Motor neuron (in vitro differentiated cells): ENCODE data around the gene ZNF652. TPM values are rescaled to one million over a fixed set of nuclear protein-coding genes. Genes with fewer than 3 reads are reported as not detected.

Experiments used
- ATAC-seq, 8 experiments: fragments of 200-7000 bp; cut with Tn5 transposase; replicated peaks in 6 of 8; 2 replicates each; pipeline ENCODE4 v1.8.0; 2021; ENCODE audit warnings: mild to moderate bottlenecking in 8 of 8, moderate library complexity in 8 of 8
- H3K27ac ChIP-seq, 2 donors: fragments of 250-450 bp; sonication (Bioruptor Pico); 2 replicates each; pipeline ENCODE4 v1.9.0; 2021; ENCODE audit warnings: antibody characterized with exemption in 2 of 2, mild to moderate bottlenecking in 2 of 2, moderate library complexity in 1 of 2
- H3K4me1 ChIP-seq, 2 donors: fragments of 250-450 bp; sonication (Bioruptor Pico); replicated peaks in 1 of 2; 2 replicates each; pipeline ENCODE4 v1.6.1; 2021; ENCODE audit warnings: antibody characterized with exemption in 2 of 2, mild to moderate bottlenecking in 2 of 2, moderate library complexity in 1 of 2
- H3K4me3 ChIP-seq, 5 donors: fragments of 250-450 bp; sonication (Bioruptor Pico); 2 replicates each; pipeline ENCODE4 v1.9.0; 2021; ENCODE audit warnings: antibody characterized with exemption in 5 of 5, mild to moderate bottlenecking in 5 of 5, moderate library complexity in 4 of 5
- WGBS, 10 experiments: fragments of 450-650 bp; shearing (Covaris generic); methylation state at CpG; one replicate each; pipeline ENCODE4 v1.0.0; 2022; 5-methylcytosine and 5-hydroxymethylcytosine counted together
- in situ Hi-C, 9 experiments: fragments of 400-800 bp; cut with MboI; loops; one replicate each; pipeline ENCODE4 v1.15.0; 2021; ENCODE audit warnings: low sequenced_read_pairs in 9 of 9, low pct_unique_long_range_greater_than_20kb in 2 of 9; ENCODE audit not compliant: unreplicated experiment in 9 of 9
- total RNA-seq, 8 experiments: library from RNA; unstranded; fragments of 300-600 nt; gene quantifications; 2 replicates each; pipeline versions ENCODE4 v1.2.3 to v1.2.4, GENCODE V29; 2022

Gene ZNF652
- total RNA-seq, 8 experiments from 2014 or later: 18.5 to 39.5 (median 30.9) TPM

GRCh38 chr17:49260011-49260816, 101.8 kb downstream of the ZNF652 start:
- H3K4me1 ChIP-seq: peaks cover 0 to 3% of the 10 kb centered on the region in 2 donors
- no peak overlapping the region for H3K27ac ChIP-seq
- H3K4me3 ChIP-seq: peak overlapping the region; percentile 14 to 44 (median 35)
- 0 to 9% methylated on average over 7 of the region's 77 CpGs; no CpG with 5 or more reads in 8 of the 10 experiments for WGBS, 10 experiments
- peak; percentile 83 to 89 (median 84) for ATAC-seq
- in situ Hi-C loops: no loop called here

GRCh38 chr17:49259663-49260010, 102.4 kb downstream of the ZNF652 start:
- Histone ChIP-seq H3K4me3 (peak overlapping the region in 3 of 5 donors; percentile 35 to 44 (median 42)), H3K27ac (no peak overlapping the region), H3K4me1 (peaks cover 0 to 3% of the 10 kb centered on the region in 2 donors)
- ATAC-seq: peak in 1 of 8 experiments; percentile 3
- 16 to 50% (median 20%) methylated on average over 2 to 3 of the region's 10 CpGs; no CpG with 5 or more reads in 5 of the 10 experiments for WGBS, 10 experiments
- in situ Hi-C loops: no loop called here

GRCh38 chr17:49258394-49258793, 103.7 kb downstream of the ZNF652 start:
- WGBS, 10 experiments: 48 to 100% (median 87%) methylated on average over 1 to 2 of the region's 3 CpGs; no CpG with 5 or more reads in 2 of the 10 experiments
- in situ Hi-C loops: no loop called here
- Histone ChIP-seq H3K27ac (no peak overlapping the region), H3K4me1 (peaks cover 0 to 3% of the 10 kb centered on the region in 2 donors), H3K4me3 (no peak overlapping the region)
- ATAC-seq: no peak

GRCh38 chr17:49255125-49255524, 106.9 kb downstream of the ZNF652 start:
- WGBS, 10 experiments: 50 to 83% (median 76%) methylated on average over 2 to 4 of the region's 5 CpGs; no CpG with 5 or more reads in 6 of the 10 experiments
- in situ Hi-C loops: no loop called here
- Histone ChIP-seq H3K4me3 (no peak overlapping the region), H3K27ac (no peak overlapping the region), H3K4me1 (peaks cover 0 to 3% of the 10 kb centered on the region in 2 donors)
- ATAC-seq: no peak

GRCh38 chr17:49254066-49254465, 108.0 kb downstream of the ZNF652 start:
- in situ Hi-C loops: no loop called here
- no peaks in the 10 kb centered on the region for H3K4me1 ChIP-seq
- no peak overlapping the region for H3K27ac ChIP-seq
- no peak for ATAC-seq
- 0 to 60% (median 50%) methylated on average over 1 to 4 of the region's 4 CpGs; no CpG with 5 or more reads in 3 of the 10 experiments for WGBS, 10 experiments
- no peak overlapping the region for H3K4me3 ChIP-seq

GRCh38 chr17:49252148-49252695, 109.8 kb downstream of the ZNF652 start:
- peak in 1 of 8 experiments; percentile 29 for ATAC-seq
- no peak overlapping the region for H3K27ac ChIP-seq
- H3K4me3 ChIP-seq: no peak overlapping the region
- H3K4me1 ChIP-seq: no peaks in the 10 kb centered on the region
- in situ Hi-C loops: no loop called here
- WGBS, 10 experiments: 40 to 100% (median 79%) methylated on average over 1 to 2 of the region's 6 CpGs; no CpG with 5 or more reads in 5 of the 10 experiments

GRCh38 chr17:49249890-49250522, 112.0 kb downstream of the ZNF652 start:
- in situ Hi-C loops: no loop called here
- H3K27ac ChIP-seq: no peak overlapping the region
- no peaks in the 10 kb centered on the region for H3K4me1 ChIP-seq
- 0 to 100% (median 84%) methylated on average over 1 to 7 of the region's 12 CpGs; no CpG with 5 or more reads in 4 of the 10 experiments for WGBS, 10 experiments
- H3K4me3 ChIP-seq: no peak overlapping the region
- ATAC-seq: no peak

- Histone ChIP-seq H3K4me1 (no peaks in the 10 kb centered on the region), H3K27ac (no peak overlapping the region), H3K4me3 (no peak overlapping the region)
- ATAC-seq: peak; percentile 25 to 80 (median 62)
- in situ Hi-C loops: no loop called here
- whole genome bisulfite sequencing, 10 experiments: 0 to 20% (median 13%) methylated on average over 1 to 4 of the region's 10 CpGs; no CpG with 5 or more reads in 7 of the 10 experiments
Measured at GRCh38 chr17:49249292-49249794, 112.7 kb downstream of the ZNF652 start.

- in situ Hi-C loops: no loop called here
- no peak overlapping the region for H3K4me3 ChIP-seq
- H3K4me1 ChIP-seq: no peaks in the 10 kb centered on the region
- H3K27ac ChIP-seq: no peak overlapping the region
- no peak for ATAC-seq
- WGBS, 10 experiments: 60 to 100% (median 88%) methylated on average over 1 to 6 of the region's 7 CpGs; no CpG with 5 or more reads in 2 of the 10 experiments
Measured at GRCh38 chr17:49247944-49248343, 114.1 kb downstream of the ZNF652 start.

- Histone ChIP-seq H3K4me3 (no peak overlapping the region), H3K4me1 (no peaks in the 10 kb centered on the region), H3K27ac (no peak overlapping the region)
- WGBS, 10 experiments: 73 to 100% (median 96%) methylated on average over 1 to 4 of the region's 4 CpGs; no CpG with 5 or more reads in 2 of the 10 experiments
- ATAC-seq: no peak
- in situ Hi-C loops: no loop called here
Measured at GRCh38 chr17:49244839-49245238, 117.2 kb downstream of the ZNF652 start.
